Thyroid gland (tissue), 4 donors: ENCODE data around the gene TRAP1.

Source experiments
- CTCF ChIP-seq, 6 experiments: fragments of 200-600 bp in 3 of 6; fragments of 450-650 bp in 3 of 6; sonication (generic) in 3 of 6; IDR thresholded peaks; one replicate each; pipeline ENCODE4 v1.5.1; 2016 to 2019; ENCODE audit warnings: antibody characterized with exemption in 6 of 6, mild to moderate bottlenecking in 2 of 6, inconsistent platforms in 1 of 6, moderate library complexity in 1 of 6
- POLR2A ChIP-seq, 2 donors: fragments of 450-650 bp; IDR thresholded peaks; one replicate each; pipeline ENCODE4 v1.6.1; 2017; ENCODE audit warnings: antibody characterized with exemption in 2 of 2, mild to moderate bottlenecking in 2 of 2, moderate library complexity in 1 of 2

DNA sequence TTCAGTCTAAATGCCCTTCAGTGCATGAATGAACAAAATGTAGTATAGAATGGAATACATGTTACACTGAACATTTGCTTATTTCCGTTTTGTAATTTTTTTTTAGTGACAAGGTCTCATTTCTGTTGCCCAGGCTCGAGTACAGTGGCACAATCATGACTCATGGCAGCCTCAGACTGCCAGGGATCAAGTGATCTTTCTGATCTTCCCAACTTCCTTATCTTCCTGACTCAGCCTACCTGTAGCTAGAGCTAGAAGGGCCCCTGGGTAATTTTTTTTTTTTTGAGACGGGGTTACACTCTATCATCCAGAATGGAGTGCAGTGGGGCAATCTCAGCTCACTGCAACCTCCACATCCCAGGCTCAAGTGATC lies 98.6 kb downstream of the TRAP1 start:
- no peak for TF ChIP-seq CTCF (IDR thresholded peaks at IDR 0.05)
- no peak for TF ChIP-seq POLR2A (IDR thresholded peaks at IDR 0.05)
